ENCODE results near the gene CLSTN3.

GRCh38 chr12:7113389-7113871 lies 16.7 kb upstream of the CLSTN3 start:
- TF ChIP-seq TAF1 (IDR thresholded peaks at IDR 0.05; ENCODE audit: borderline replicate concordance, low read depth, low read length) (no peak), CEBPB (IDR thresholded peaks at IDR 0.05; ENCODE audit: borderline replicate concordance in 1 of 2, low read depth in 2 of 2, low read length in 2 of 2) (no peak), CHD2 (IDR thresholded peaks at IDR 0.05; ENCODE audit: borderline replicate concordance, low read depth, low read length) (no peak), POLR2A (IDR thresholded peaks at IDR 0.05; ENCODE audit: low read depth, low read length) (no peak), CTCF (IDR thresholded peaks at IDR 0.05 in 2 of 3, conservative IDR thresholded peaks at IDR 0.05 in 1 of 3; ENCODE audit: control insufficient read depth in 2 of 3, extremely low read depth in 1 of 3, insufficient read depth in 1 of 3, low read depth in 3 of 3, low read length in 3 of 3) (peak; percentile 78 to 84 (median 80)), TCF12 (IDR thresholded peaks at IDR 0.05; ENCODE audit: low read depth, low read length) (no peak), KDM1A (IDR thresholded peaks at IDR 0.05; ENCODE audit: borderline replicate concordance) (no peak), EZH2 (IDR thresholded peaks at IDR 0.05; ENCODE audit: borderline replicate concordance, control insufficient read depth, low read depth, low read length) (no peak)
